Hematopoietic multipotent progenitor cell treated with erythropoietin and hydrocortisone succinate and interleukin-3 and kit ligand, for 6 days (in vitro differentiated cells): ENCODE measurements around the gene RAB36.

Experiments
- DNase-seq: peaks from one replicate; pipeline ENCODE4 v3.0.0-alpha.2; 2015

The RAB36 gene

GRCh38 chr22:23184764-23185113 lies 39.5 kb downstream of the RAB36 start:
- DNase-seq = no peak

- peak; percentile 80 for DNase-seq
Measured at GRCh38 chr22:23187211-23187610, 41.9 kb downstream of the RAB36 start.

GRCh38 chr22:23187871-23188700 lies 42.8 kb downstream of the RAB36 start:
- DNase-seq = no peak

GRCh38 chr22:23190526-23190925 lies 45.2 kb downstream of the RAB36 start:
- no peak for DNase-seq

GRCh38 chr22:23192133-23192532 lies 46.9 kb downstream of the RAB36 start:
- DNase-seq = no peak

- DNase-seq = no peak
Measured at GRCh38 chr22:23192558-23192957, 47.3 kb downstream of the RAB36 start.

- no peak for DNase-seq
Measured at GRCh38 chr22:23193196-23193827, 48.0 kb downstream of the RAB36 start.

- no peak for DNase-seq
Measured at GRCh38 chr22:23193882-23194281, 48.6 kb downstream of the RAB36 start.

- no peak for DNase-seq
Measured at GRCh38 chr22:23196165-23196564, 50.9 kb downstream of the RAB36 start.

GRCh38 chr22:23197836-23198235 lies 52.6 kb downstream of the RAB36 start:
- no peak for DNase-seq

GRCh38 chr22:23199159-23199558 lies 53.9 kb downstream of the RAB36 start:
- no peak for DNase-seq

GRCh38 chr22:23200898-23201297 lies 55.6 kb downstream of the RAB36 start:
- DNase-seq = no peak

- DNase-seq = no peak
Measured at GRCh38 chr22:23202812-23203451, 57.7 kb downstream of the RAB36 start.

- no peak for DNase-seq
Measured at GRCh38 chr22:23203452-23204124, 58.3 kb downstream of the RAB36 start.

- DNase-seq = no peak
Measured at GRCh38 chr22:23204125-23204488, 58.8 kb downstream of the RAB36 start.

GRCh38 chr22:23204541-23205157 lies 59.4 kb downstream of the RAB36 start:
- no peak for DNase-seq

GRCh38 chr22:23205339-23206049 lies 60.2 kb downstream of the RAB36 start:
- DNase-seq = no peak

GRCh38 chr22:23206915-23207314 lies 61.6 kb downstream of the RAB36 start:
- no peak for DNase-seq

GRCh38 chr22:23207729-23208393 lies 62.6 kb downstream of the RAB36 start:
- DNase-seq = no peak

- no peak for DNase-seq
Measured at GRCh38 chr22:23210428-23211170, 65.3 kb downstream of the RAB36 start.

GRCh38 chr22:23211622-23212021 lies 66.3 kb downstream of the RAB36 start:
- DNase-seq = no peak
